ENCODE measurements around the gene TMEM181. TPM values are rescaled to one million over a fixed set of nuclear protein-coding genes. Genes with fewer than 3 reads are reported as not detected.

Gene TMEM181
- total and polyA plus RNA-seq, 2 of the 13 experiments (the other 11 are each of a cell fraction or from before 2014, with no cell fraction given), result 59.1 to 108 TPM

DNA sequence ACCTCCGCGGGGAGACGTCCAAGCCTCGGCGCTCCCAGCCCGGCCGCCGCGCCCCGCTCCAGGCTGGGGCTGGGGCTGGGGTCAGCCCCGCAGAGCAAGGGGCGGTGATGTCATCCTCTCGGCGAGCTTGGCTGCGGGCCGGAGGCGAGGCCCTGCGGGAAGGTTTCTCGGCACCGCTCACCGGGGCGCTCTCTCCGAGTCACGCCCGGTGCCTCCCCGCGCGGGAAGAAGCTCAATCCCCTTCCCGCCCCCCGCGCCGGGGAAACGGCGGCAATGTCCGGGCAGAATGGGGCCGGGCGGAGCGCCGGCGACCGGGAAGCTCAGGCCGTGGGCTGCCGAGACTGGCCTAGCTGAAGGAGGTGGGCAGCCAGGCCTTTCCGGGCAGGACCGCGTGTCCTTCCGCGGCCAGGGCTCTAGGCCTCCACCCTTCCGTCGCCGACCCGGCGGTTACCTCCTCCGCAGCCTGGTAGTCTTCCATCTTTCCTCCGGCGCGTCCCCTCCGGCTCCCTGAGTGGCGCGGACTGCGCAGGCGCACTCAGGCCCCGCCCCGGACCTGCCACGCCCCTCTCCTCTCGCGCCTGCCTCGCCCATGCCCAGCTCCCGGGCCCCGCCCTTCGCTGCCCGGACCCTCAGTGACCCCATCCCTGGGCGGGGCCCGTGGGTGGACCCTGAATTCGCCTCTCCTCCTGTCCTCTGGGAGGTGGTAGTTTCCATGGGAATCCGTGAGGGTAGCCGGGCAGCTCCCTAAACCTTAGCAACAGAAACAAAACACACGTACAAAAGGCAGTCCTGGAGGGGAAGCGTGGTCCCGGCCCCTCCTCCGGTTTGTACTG lies 84.6 kb downstream of the TMEM181 start, which contains the start of gene DYNLT1 (continued):
- TF ChIP-seq, protein P1, sequence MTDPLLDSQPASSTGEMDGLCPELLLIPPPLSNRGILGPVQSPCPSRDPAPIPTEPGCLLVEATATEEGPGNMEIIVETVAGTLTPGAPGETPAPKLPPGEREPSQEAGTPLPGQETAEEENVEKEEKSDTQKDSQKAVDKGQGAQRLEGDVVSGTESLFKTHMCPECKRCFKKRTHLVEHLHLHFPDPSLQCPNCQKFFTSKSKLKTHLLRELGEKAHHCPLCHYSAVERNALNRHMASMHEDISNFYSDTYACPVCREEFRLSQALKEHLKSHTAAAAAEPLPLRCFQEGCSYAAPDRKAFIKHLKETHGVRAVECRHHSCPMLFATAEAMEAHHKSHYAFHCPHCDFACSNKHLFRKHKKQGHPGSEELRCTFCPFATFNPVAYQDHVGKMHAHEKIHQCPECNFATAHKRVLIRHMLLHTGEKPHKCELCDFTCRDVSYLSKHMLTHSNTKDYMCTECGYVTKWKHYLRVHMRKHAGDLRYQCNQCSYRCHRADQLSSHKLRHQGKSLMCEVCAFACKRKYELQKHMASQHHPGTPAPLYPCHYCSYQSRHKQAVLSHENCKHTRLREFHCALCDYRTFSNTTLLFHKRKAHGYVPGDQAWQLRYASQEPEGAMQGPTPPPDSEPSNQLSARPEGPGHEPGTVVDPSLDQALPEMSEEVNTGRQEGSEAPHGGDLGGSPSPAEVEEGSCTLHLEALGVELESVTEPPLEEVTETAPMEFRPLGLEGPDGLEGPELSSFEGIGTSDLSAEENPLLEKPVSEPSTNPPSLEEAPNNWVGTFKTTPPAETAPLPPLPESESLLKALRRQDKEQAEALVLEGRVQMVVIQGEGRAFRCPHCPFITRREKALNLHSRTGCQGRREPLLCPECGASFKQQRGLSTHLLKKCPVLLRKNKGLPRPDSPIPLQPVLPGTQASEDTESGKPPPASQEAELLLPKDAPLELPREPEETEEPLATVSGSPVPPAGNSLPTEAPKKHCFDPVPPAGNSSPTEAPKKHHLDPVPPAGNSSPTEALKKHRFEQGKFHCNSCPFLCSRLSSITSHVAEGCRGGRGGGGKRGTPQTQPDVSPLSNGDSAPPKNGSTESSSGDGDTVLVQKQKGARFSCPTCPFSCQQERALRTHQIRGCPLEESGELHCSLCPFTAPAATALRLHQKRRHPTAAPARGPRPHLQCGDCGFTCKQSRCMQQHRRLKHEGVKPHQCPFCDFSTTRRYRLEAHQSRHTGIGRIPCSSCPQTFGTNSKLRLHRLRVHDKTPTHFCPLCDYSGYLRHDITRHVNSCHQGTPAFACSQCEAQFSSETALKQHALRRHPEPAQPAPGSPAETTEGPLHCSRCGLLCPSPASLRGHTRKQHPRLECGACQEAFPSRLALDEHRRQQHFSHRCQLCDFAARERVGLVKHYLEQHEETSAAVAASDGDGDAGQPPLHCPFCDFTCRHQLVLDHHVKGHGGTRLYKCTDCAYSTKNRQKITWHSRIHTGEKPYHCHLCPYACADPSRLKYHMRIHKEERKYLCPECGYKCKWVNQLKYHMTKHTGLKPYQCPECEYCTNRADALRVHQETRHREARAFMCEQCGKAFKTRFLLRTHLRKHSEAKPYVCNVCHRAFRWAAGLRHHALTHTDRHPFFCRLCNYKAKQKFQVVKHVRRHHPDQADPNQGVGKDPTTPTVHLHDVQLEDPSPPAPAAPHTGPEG (CRISPR knock-in tag; IDR thresholded peaks at IDR 0.05), result peak; percentile 27; the same call in 1 of the 2 replicates
- TF ChIP-seq, protein P2, sequence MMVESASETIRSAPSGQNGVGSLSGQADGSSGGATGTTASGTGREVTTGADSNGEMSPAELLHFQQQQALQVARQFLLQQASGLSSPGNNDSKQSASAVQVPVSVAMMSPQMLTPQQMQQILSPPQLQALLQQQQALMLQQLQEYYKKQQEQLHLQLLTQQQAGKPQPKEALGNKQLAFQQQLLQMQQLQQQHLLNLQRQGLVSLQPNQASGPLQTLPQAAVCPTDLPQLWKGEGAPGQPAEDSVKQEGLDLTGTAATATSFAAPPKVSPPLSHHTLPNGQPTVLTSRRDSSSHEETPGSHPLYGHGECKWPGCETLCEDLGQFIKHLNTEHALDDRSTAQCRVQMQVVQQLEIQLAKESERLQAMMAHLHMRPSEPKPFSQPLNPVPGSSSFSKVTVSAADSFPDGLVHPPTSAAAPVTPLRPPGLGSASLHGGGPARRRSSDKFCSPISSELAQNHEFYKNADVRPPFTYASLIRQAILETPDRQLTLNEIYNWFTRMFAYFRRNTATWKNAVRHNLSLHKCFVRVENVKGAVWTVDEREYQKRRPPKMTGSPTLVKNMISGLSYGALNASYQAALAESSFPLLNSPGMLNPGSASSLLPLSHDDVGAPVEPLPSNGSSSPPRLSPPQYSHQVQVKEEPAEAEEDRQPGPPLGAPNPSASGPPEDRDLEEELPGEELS (CRISPR knock-in tag; IDR thresholded peaks at IDR 0.05), result no peak
- TF ChIP-seq IKZF4 (CRISPR knock-in tag; IDR thresholded peaks at IDR 0.05; ENCODE audit: borderline replicate concordance, low read depth, not compliant biosample characterization) (peak; percentile 83), RAD21 (CRISPR knock-in tag; IDR thresholded peaks at IDR 0.05) (peak; percentile 61), ZNF138 (CRISPR knock-in tag; IDR thresholded peaks at IDR 0.05; ENCODE audit: low read depth) (0 out of 2 replicates have a peak, but pooled peaks have one; percentile 69), ARNTL (CRISPR knock-in tag; IDR thresholded peaks at IDR 0.05) (no peak; the same call in 1 of the 2 replicates), ZNF766 (CRISPR knock-in tag; IDR thresholded peaks at IDR 0.05; ENCODE audit: borderline replicate concordance) (peak; percentile 75; the same call in 1 of the 2 replicates), HNRNPLL (IDR thresholded peaks at IDR 0.05; ENCODE audit: low read depth, low read length, poor library complexity, severe bottlenecking) (peak; percentile 65), NFATC3 (CRISPR knock-in tag; IDR thresholded peaks at IDR 0.05) (0 out of 2 replicates have a peak, but pooled peaks have one; percentile 46), ZNF451 (CRISPR knock-in tag; IDR thresholded peaks at IDR 0.05) (peak; percentile 84; the same call in 1 of the 2 replicates), GABPA (IDR thresholded peaks at IDR 0.05; ENCODE audit: low read depth, low read length) (no peak), GABPA (CRISPR knock-in tag; IDR thresholded peaks at IDR 0.05; ENCODE audit: low read depth) (no peak), ZNF816 (CRISPR knock-in tag; IDR thresholded peaks at IDR 0.05; ENCODE audit: borderline replicate concordance) (peak; percentile 97), FOXO1 (CRISPR knock-in tag; IDR thresholded peaks at IDR 0.05) (peak; percentile 54; the same call in 1 of the 2 replicates), ZBTB7B (CRISPR knock-in tag; IDR thresholded peaks at IDR 0.05) (peak; percentile 86)
- TF ChIP-seq, protein P3, sequence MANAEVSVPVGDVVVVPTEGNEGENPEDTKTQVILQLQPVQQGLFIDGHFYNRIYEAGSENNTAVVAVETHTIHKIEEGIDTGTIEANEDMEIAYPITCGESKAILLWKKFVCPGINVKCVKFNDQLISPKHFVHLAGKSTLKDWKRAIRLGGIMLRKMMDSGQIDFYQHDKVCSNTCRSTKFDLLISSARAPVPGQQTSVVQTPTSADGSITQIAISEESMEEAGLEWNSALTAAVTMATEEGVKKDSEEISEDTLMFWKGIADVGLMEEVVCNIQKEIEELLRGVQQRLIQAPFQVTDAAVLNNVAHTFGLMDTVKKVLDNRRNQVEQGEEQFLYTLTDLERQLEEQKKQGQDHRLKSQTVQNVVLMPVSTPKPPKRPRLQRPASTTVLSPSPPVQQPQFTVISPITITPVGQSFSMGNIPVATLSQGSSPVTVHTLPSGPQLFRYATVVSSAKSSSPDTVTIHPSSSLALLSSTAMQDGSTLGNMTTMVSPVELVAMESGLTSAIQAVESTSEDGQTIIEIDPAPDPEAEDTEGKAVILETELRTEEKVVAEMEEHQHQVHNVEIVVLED (CRISPR knock-in tag; IDR thresholded peaks at IDR 0.05; ENCODE audit: borderline replicate concordance), result peak; percentile 31; the same call in 1 of the 2 replicates
- TF ChIP-seq, protein P4, sequence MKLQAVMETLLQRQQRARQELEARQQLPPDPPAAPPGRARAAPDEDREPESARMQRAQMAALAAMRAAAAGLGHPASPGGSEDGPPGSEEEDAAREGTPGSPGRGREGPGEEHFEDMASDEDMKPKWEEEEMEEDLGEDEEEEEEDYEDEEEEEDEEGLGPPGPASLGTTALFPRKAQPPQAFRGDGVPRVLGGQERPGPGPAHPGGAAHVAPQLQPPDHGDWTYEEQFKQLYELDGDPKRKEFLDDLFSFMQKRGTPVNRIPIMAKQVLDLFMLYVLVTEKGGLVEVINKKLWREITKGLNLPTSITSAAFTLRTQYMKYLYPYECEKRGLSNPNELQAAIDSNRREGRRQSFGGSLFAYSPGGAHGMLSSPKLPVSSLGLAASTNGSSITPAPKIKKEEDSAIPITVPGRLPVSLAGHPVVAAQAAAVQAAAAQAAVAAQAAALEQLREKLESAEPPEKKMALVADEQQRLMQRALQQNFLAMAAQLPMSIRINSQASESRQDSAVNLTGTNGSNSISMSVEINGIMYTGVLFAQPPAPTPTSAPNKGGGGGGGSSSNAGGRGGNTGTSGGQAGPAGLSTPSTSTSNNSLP (IDR thresholded peaks at IDR 0.05; ENCODE audit: low read depth, low read length), result no peak

All from HepG2 (cell line).